Right lobe of liver (tissue), 6 donors: Measurements from ENCODE around the gene CDAN1. TPM values are rescaled to one million over a fixed set of nuclear protein-coding genes. Genes with fewer than 3 reads are reported as not detected.

Source experiments
- ATAC-seq, 4 donors: fragments of 200-7000 bp; cut with Tn5 transposase; one replicate each; pipeline ENCODE4 v1.9.1; 2020; ENCODE audit warnings: mild to moderate bottlenecking in 4 of 4, moderate library complexity in 4 of 4
- DNase-seq, 3 donors: peaks; one replicate each; pipeline ENCODE4 v3.0.0-alpha.2; 2020
- H3K27ac ChIP-seq, 3 donors: fragments of 200-600 bp; one replicate each; pipeline ENCODE4 v1.8.0; 2022
- H3K27me3 ChIP-seq, 2 donors: fragments of 200-600 bp; one replicate each; pipeline ENCODE4 v1.8.0; 2022
- H3K36me3 ChIP-seq, 4 donors: fragments of 200-600 bp; sonication (generic) in 1 of 4; one replicate each; pipeline versions ENCODE4 v1.5.1 to v1.8.0; 2017 to 2022; ENCODE audit warnings: control low read depth in 1 of 4
- H3K4me1 ChIP-seq, 4 donors: fragments of 200-600 bp; sonication (generic) in 1 of 4; one replicate each; pipeline versions ENCODE4 v1.5.1 to v1.8.0; 2017 to 2022; ENCODE audit warnings: control low read depth in 1 of 4
- H3K4me3 ChIP-seq, 3 donors: fragments of 200-600 bp; one replicate each; pipeline ENCODE4 v1.8.0; 2022
- H3K9me3 ChIP-seq, 4 donors: fragments of 200-600 bp; sonication (generic) in 1 of 4; one replicate each; pipeline versions ENCODE4 v1.5.1 to v1.8.0; 2017 to 2022; ENCODE audit warnings: control low read depth in 1 of 4
- CTCF ChIP-seq, 4 donors: fragments of 200-600 bp in 3 of 4; fragments of 450-650 bp in 1 of 4; IDR thresholded peaks; one replicate each; pipeline versions ENCODE4 v1.5.1 to v1.8.0; 2016 to 2022; ENCODE audit warnings: antibody characterized with exemption in 4 of 4, mild to moderate bottlenecking in 2 of 4
- POLR2A ChIP-seq: fragments of 450-650 bp; IDR thresholded peaks from one replicate; pipeline ENCODE4 v1.6.1; 2017; ENCODE audit warnings: antibody characterized with exemption, mild to moderate bottlenecking
- WGBS: methylation state at CpG from one replicate; pipeline ENCODE4 v1.1.6; 2018; ENCODE audit warnings: low coverage, low lambda C conversion rate; ENCODE audit not compliant: insufficient coverage; ENCODE audit errors: missing lambda C conversion rate; 5-methylcytosine and 5-hydroxymethylcytosine counted together
- intact Hi-C, 2 donors: fragments of 100-400 bp; cut with DNase I; formaldehyde crosslinking; loops; one replicate each; pipeline versions ENCODE4 v1.11.2 to v1.14.1; 2022
- total RNA-seq, 6 experiments: library from RNA; depleted of rRNA in 2 of 6; stranded (reverse); fragments of >200 nt in 2 of 6; fragmentation: NEBNext Ultra II Directional in 3 of 6; extraction: Animal tissue kit (Norgen Biotek cat#: 25700) in 3 of 6; gene quantifications; one replicate each; pipeline versions ENCODE4 v1.1.0 to v1.2.4, GENCODE V29; 2016 to 2023
- donor health status: DM: no; HTN: yes; CAD: no.
- donor health status: DM: no; HTN: no; CAD: no.
- donor health status: DM: no; HTN: no; CAD: no.
- donor health status: DM: no; HTN: yes; CAD: no.
- donor health status: DM: no; HTN: yes; CAD: no.

The CDAN1 gene
- total RNA-seq, 6 experiments from 2014 or later: 5.0 to 8.2 (median 6.3) TPM

GRCh38 chr15:42691770-42692169, 45.2 kb downstream of the CDAN1 start:
- Histone ChIP-seq H3K9me3 (no peaks in the 10 kb centered on the region), H3K27me3 (no peaks in the 10 kb centered on the region), H3K36me3 (no peaks in the 10 kb centered on the region), H3K27ac (no peak overlapping the region), H3K4me3 (no peak overlapping the region), H3K4me1 (no peaks in the 10 kb centered on the region)
- intact Hi-C loops: loop anchor here in 1 of 2 donors (10.0 kb wide), 1 partner anchor 233 kb away; the partner anchor contains the start of gene TTBK2
- ATAC-seq (no peak), DNase-seq (no peak)
- WGBS: 60% methylated on average over 2 of the region's 9 CpGs
- no peak for TF ChIP-seq CTCF (IDR thresholded peaks at IDR 0.05)
- TF ChIP-seq POLR2A: no peak

DNA sequence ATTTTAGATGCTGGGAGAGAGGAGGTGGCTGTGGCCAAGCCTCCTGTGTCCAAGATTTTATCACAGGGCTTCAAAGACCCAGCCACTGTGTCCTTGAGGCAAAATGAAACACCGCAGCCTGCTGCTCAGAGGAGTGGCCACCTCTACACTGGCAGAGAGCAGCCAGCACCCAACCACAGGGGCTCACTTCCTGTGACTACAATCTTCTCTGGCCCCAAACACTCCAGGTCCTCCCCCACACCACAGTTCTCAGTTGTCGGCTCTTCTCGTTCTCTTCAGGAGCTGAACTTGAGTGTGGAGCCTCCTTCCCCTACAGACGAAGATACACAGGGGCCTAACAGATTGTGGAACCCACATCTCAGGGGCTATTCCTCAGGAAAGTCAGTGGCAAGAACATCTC, 45.6 kb downstream of the CDAN1 start:
- no peak for ATAC-seq
- H3K27ac ChIP-seq: no peak overlapping the region
- no peak for DNase-seq
- no peaks in the 10 kb centered on the region for H3K27me3 ChIP-seq
- no peak overlapping the region for H3K4me3 ChIP-seq
- intact Hi-C loops: loop anchor here in 1 of 2 donors (10.0 kb wide), 1 partner anchor 233 kb away; the partner anchor contains the start of gene TTBK2
- H3K36me3 ChIP-seq: no peaks in the 10 kb centered on the region
- H3K9me3 ChIP-seq: no peaks in the 10 kb centered on the region
- TF ChIP-seq CTCF (IDR thresholded peaks at IDR 0.05) (no peak), POLR2A (no peak)
- no CpG with 5 or more reads among the region's 4 CpGs for WGBS
- no peaks in the 10 kb centered on the region for H3K4me1 ChIP-seq

- Histone ChIP-seq H3K9me3 (no peaks in the 10 kb centered on the region), H3K4me3 (no peak overlapping the region), H3K4me1 (no peaks in the 10 kb centered on the region), H3K27me3 (no peaks in the 10 kb centered on the region), H3K36me3 (peaks cover 0 to 2% (median 0%) of the 10 kb centered on the region in 4 donors), H3K27ac (no peak overlapping the region)
- WGBS: 100% methylated on average over 1 of the region's 3 CpGs
- ATAC-seq: no peak
- intact Hi-C loops: no loop called here
- no peak for TF ChIP-seq CTCF (IDR thresholded peaks at IDR 0.05)
- no peak for TF ChIP-seq POLR2A
- no peak for DNase-seq
These were observed 48.6 kb downstream of the CDAN1 start for GRCh38 chr15:42688301-42688700.

- no peak for DNase-seq
- intact Hi-C loops: no loop called here
- H3K27me3 ChIP-seq: no peaks in the 10 kb centered on the region
- no peak overlapping the region for H3K4me3 ChIP-seq
- no peak overlapping the region for H3K27ac ChIP-seq
- peaks cover 0 to 2% (median 0%) of the 10 kb centered on the region in 4 donors for H3K36me3 ChIP-seq
- no peaks in the 10 kb centered on the region for H3K9me3 ChIP-seq
- TF ChIP-seq POLR2A (no peak), CTCF (IDR thresholded peaks at IDR 0.05) (no peak)
- no peak for ATAC-seq
- no peaks in the 10 kb centered on the region for H3K4me1 ChIP-seq
- 97% methylated on average over 4 of the region's 4 CpGs for whole genome bisulfite sequencing
These were observed 49.2 kb downstream of the CDAN1 start for GRCh38 chr15:42687740-42688139.

- peaks cover 0 to 2% (median 0%) of the 10 kb centered on the region in 4 donors for H3K36me3 ChIP-seq
- no peaks in the 10 kb centered on the region for H3K9me3 ChIP-seq
- no peaks in the 10 kb centered on the region for H3K27me3 ChIP-seq
- no peak for TF ChIP-seq CTCF (IDR thresholded peaks at IDR 0.05)
- no peak for TF ChIP-seq POLR2A
- no peak overlapping the region for H3K27ac ChIP-seq
- H3K4me3 ChIP-seq: no peak overlapping the region
- intact Hi-C loops: no loop called here
- ATAC-seq (no peak), DNase-seq (no peak)
- WGBS: 100% methylated on average over 2 of the region's 8 CpGs
- H3K4me1 ChIP-seq: no peaks in the 10 kb centered on the region
These were observed 50.6 kb downstream of the CDAN1 start for GRCh38 chr15:42686281-42686680.
